Stomach (tissue), 9 donors: ENCODE results near the gene TBX10. TPM values are rescaled to one million over a fixed set of nuclear protein-coding genes. Genes with fewer than 3 reads are reported as not detected.

Source experiments
- DNase-seq, 2 donors: peaks; one replicate each; pipeline versions ENCODE4 v3.0.0 to v3.0.0-alpha.2; 2013 to 2019
- H3K27ac ChIP-seq, 5 donors: fragments of 200-600 bp in 4 of 5; sonication (generic) in 4 of 5; one replicate each; pipeline ENCODE4 v1.5.1; 2013 to 2019; ENCODE audit warnings: mild to moderate bottlenecking in 1 of 5, moderate library complexity in 1 of 5
- H3K27me3 ChIP-seq, 3 donors: fragments of 200-600 bp; sonication (generic); one replicate each; pipeline ENCODE4 v1.5.1; 2017 to 2019; ENCODE audit warnings: mixed run types in 1 of 3
- H3K36me3 ChIP-seq, 4 donors: fragments of 200-600 bp; sonication (generic); 1 replicate in 3 of 4; 2 replicates in 1 of 4; pipeline ENCODE4 v1.5.1; 2016 to 2019
- H3K4me1 ChIP-seq, 4 donors: fragments of 200-600 bp; sonication (generic); one replicate each; pipeline ENCODE4 v1.5.1; 2016 to 2019
- H3K4me3 ChIP-seq, 4 donors: fragments of 200-600 bp; sonication (generic) in 3 of 4; one replicate each; pipeline ENCODE4 v1.5.1; 2016 to 2019; ENCODE audit warnings: mild to moderate bottlenecking in 1 of 4
- H3K9me3 ChIP-seq, 4 donors: fragments of 200-600 bp; sonication (generic); one replicate each; pipeline ENCODE4 v1.5.1; 2016 to 2019
- CTCF ChIP-seq, 7 experiments: fragments of 450-650 bp in 4 of 7; fragments of 200-600 bp in 3 of 7; sonication (generic) in 3 of 7; IDR thresholded peaks; one replicate each; pipeline ENCODE4 v1.5.1; 2016 to 2019; ENCODE audit warnings: antibody characterized with exemption in 7 of 7, control low read depth in 2 of 7, mild to moderate bottlenecking in 1 of 7
- EP300 ChIP-seq: sonication (generic); formaldehyde crosslinking; IDR thresholded peaks from one replicate; pipeline ENCODE4 v1.6.1; 2017; ENCODE audit warnings: antibody characterized with exemption
- POLR2A ChIP-seq, 4 donors: fragments of 450-650 bp; IDR thresholded peaks; one replicate each; pipeline ENCODE4 v1.6.1; 2016; ENCODE audit warnings: antibody characterized with exemption in 4 of 4, control low read depth in 2 of 4, mild to moderate bottlenecking in 1 of 4, moderate library complexity in 1 of 4
- POLR2AphosphoS5 ChIP-seq, 3 donors: sonication (generic); formaldehyde crosslinking; IDR thresholded peaks; one replicate each; pipeline ENCODE4 v1.6.1; 2016; ENCODE audit warnings: antibody characterized with exemption in 3 of 3
- WGBS, 5 donors: extraction: QIAGEN DNeasy Blood & Tissue Kit in 3 of 5; methylation state at CpG; one replicate each; pipeline versions ENCODE4 v1.1.5 to v1.1.7; 2013 to 2018; 5-methylcytosine and 5-hydroxymethylcytosine counted together
- intact Hi-C: fragments of 100-400 bp; cut with DNase I; formaldehyde crosslinking; loops from one replicate; pipeline ENCODE4 v1.15.1; 2023; ENCODE audit warnings: low total_unique reads
- polyA plus RNA-seq, 3 donors: library from polyadenylated mRNA; stranded (reverse); fragments of 200-250 nt; gene quantifications; one replicate each; pipeline ENCODE4 v1.2.3, GENCODE V29; 2013
- total RNA-seq, 5 donors: library from RNA; depleted of rRNA; stranded (reverse); fragments of >200 nt; gene quantifications; one replicate each; pipeline versions ENCODE4 v1.1.0 to v1.2.3, GENCODE V29; 2014 to 2016
- donor health status: healthy with polysubstance abuse.
- donor health status: Bipolar disorder and iron deficiency.
- donor health status: healthy.

TBX10 gene
- total and polyA plus RNA-seq, 8 donors: not detected

- intact Hi-C loops: no loop called here
- Histone ChIP-seq H3K4me1 (peaks cover 4 to 18% (median 10%) of the 10 kb centered on the region in 4 donors), H3K27ac (no peak overlapping the region), H3K36me3 (no peaks in the 10 kb centered on the region), H3K27me3 (peaks cover 0 to 31% (median 0%) of the 10 kb centered on the region in 3 donors), H3K9me3 (no peaks in the 10 kb centered on the region), H3K4me3 (no peak overlapping the region)
- TF ChIP-seq POLR2AphosphoS5 (IDR thresholded peaks at IDR 0.05) (no peak), POLR2A (IDR thresholded peaks at IDR 0.05) (no peak), CTCF (IDR thresholded peaks at IDR 0.05) (no peak), EP300 (no peak)
- no peak for DNase-seq
- WGBS, 5 donors: 65 to 78% (median 70%) methylated on average over 8 of the region's 8 CpGs
These were observed 34.3 kb upstream of the TBX10 start for GRCh38 chr11:67673902-67674301.

GRCh38 chr11:67673358-67673757 lies 33.8 kb upstream of the TBX10 start:
- no peak for TF ChIP-seq CTCF (IDR thresholded peaks at IDR 0.05)
- no peak for TF ChIP-seq EP300
- no peak for TF ChIP-seq POLR2A (IDR thresholded peaks at IDR 0.05)
- TF ChIP-seq POLR2AphosphoS5 (IDR thresholded peaks at IDR 0.05): no peak
- Histone ChIP-seq H3K9me3 (no peaks in the 10 kb centered on the region), H3K4me3 (no peak overlapping the region), H3K27ac (no peak overlapping the region), H3K27me3 (peaks cover 0 to 31% (median 0%) of the 10 kb centered on the region in 3 donors), H3K4me1 (peaks cover 4 to 18% (median 10%) of the 10 kb centered on the region in 4 donors), H3K36me3 (no peaks in the 10 kb centered on the region)
- DNase-seq: no peak
- 87 to 91% (median 88%) methylated on average over 7 of the region's 7 CpGs for WGBS, 5 donors
- intact Hi-C loops: no loop called here

- H3K4me3 ChIP-seq: no peak overlapping the region
- peaks cover 4 to 18% (median 10%) of the 10 kb centered on the region in 4 donors for H3K4me1 ChIP-seq
- no peak overlapping the region for H3K27ac ChIP-seq
- WGBS, 5 donors: 64 to 79% (median 76%) methylated on average over 7 to 8 of the region's 8 CpGs
- no peak for DNase-seq
- no peaks in the 10 kb centered on the region for H3K36me3 ChIP-seq
- H3K9me3 ChIP-seq: no peaks in the 10 kb centered on the region
- intact Hi-C loops: no loop called here
- TF ChIP-seq EP300 (no peak), POLR2A (IDR thresholded peaks at IDR 0.05) (no peak), CTCF (IDR thresholded peaks at IDR 0.05) (no peak), POLR2AphosphoS5 (IDR thresholded peaks at IDR 0.05) (no peak)
- peaks cover 0 to 31% (median 0%) of the 10 kb centered on the region in 3 donors for H3K27me3 ChIP-seq
These were observed 31.6 kb upstream of the TBX10 start for GRCh38 chr11:67671211-67671520.

- 73 to 83% (median 75%) methylated on average over 15 to 23 of the region's 23 CpGs for WGBS, 5 donors
- Histone ChIP-seq H3K27ac (no peak overlapping the region), H3K9me3 (no peaks in the 10 kb centered on the region), H3K4me3 (no peak overlapping the region), H3K4me1 (peaks cover 4 to 17% (median 10%) of the 10 kb centered on the region in 4 donors), H3K27me3 (peaks cover 0 to 31% (median 0%) of the 10 kb centered on the region in 3 donors), H3K36me3 (no peaks in the 10 kb centered on the region)
- intact Hi-C loops: no loop called here
- TF ChIP-seq EP300 (no peak), POLR2AphosphoS5 (IDR thresholded peaks at IDR 0.05) (no peak), POLR2A (IDR thresholded peaks at IDR 0.05) (no peak), CTCF (IDR thresholded peaks at IDR 0.05) (no peak)
- DNase-seq: no peak
These were observed 31.0 kb upstream of the TBX10 start for GRCh38 chr11:67670316-67671210.
